ENCODE measurements around the gene CEND1. TPM values are rescaled to one million over a fixed set of nuclear protein-coding genes. Genes with fewer than 3 reads are reported as not detected.

The CEND1 gene
- polyA plus RNA-seq, 5 donors: 0.18 to 0.24 (median 0.22) TPM; not detected in 2

GRCh38 chr11:778976-779954, 10.6 kb downstream of the CEND1 start:
- no peak for DNase-seq

- peak; percentile 88 for DNase-seq
These were observed 12.3 kb downstream of the CEND1 start, which contains the start of gene GATD1 for GRCh38 chr11:777288-778255. GATD1 (minus strand) TSS chr11:777487; CDS start chr11:777462, 25 bp downstream.

DNA sequence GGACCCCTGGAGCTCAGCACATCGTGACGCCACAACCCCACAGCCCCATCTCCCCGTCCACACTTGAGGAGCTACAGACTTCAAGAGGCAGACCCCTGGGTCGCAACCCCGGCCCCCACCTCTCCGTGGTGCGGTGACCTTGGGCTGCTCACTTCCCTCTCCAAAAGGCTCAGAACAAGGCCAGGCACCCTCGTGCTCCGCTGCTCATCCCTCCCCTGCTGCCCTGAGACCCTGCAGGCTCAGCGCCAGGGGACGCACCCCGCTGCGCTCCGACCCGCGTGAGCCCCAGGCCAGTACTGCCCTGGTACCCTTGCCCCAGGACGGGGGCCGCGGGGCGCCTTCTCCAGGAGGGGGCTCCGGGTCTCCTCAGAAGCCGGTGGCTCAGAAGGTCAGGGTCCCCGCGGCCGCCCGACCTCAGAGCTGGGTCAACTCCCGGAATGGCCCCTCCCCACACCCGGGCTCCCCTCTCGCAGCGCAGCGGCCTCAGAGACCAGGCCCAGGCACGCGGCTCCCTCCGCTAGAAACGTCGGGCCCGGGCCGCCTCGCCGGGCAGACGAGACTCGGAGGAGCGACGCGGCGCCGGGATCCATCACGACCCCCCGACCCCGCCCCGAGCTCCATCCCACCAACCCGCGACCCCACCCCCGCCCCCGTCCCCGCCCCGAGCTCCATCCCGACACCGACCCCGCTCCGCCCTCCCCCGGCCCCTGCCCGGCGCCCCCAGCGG, 13.2 kb downstream of the CEND1 start:
- DNase-seq: no peak

- DNase-seq: no peak
These were observed 13.7 kb downstream of the CEND1 start for GRCh38 chr11:776263-776560.

GRCh38 chr11:774873-775592, 14.9 kb downstream of the CEND1 start:
- DNase-seq: no peak

DNA sequence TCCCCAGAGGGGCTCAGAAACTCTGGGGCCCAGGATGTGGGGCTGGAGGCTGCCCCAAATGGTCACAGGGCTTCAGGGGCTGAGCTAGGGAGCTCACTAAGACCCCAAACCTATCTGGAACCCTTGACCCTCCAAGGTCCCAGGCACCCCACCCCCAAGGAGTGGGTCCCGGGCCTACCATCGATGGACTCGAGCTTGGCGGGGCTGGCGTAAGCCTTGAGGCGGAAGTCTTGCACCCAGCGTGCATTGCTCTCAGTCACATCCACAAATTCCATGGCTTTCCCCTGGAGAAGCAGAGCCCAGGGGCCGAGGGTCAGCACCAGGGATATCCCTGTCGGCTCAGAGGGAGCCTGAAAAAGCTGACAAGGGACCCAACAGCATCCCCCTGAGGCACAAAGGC, 16.1 kb downstream of the CEND1 start:
- no peak for DNase-seq

DNA sequence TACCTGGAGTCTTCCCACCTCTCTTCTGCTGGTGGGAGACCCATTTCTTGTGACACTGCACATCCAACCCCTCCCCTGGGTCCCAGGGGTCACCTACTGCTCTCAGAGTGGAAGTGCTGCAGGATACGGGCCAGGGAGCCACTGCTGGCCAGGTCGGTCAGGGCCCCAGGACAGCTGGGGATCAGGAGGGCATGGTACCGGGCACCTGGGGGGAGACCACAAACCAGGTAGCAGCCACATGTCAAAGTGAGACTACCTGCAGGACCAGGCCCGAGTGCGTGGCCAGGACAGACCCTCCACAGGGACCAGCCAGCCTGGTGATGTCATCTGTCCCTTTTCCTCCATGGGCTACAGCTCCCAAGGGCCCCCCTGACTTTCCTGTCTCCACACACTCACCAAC, 16.5 kb downstream of the CEND1 start:
- DNase-seq: no peak

DNA sequence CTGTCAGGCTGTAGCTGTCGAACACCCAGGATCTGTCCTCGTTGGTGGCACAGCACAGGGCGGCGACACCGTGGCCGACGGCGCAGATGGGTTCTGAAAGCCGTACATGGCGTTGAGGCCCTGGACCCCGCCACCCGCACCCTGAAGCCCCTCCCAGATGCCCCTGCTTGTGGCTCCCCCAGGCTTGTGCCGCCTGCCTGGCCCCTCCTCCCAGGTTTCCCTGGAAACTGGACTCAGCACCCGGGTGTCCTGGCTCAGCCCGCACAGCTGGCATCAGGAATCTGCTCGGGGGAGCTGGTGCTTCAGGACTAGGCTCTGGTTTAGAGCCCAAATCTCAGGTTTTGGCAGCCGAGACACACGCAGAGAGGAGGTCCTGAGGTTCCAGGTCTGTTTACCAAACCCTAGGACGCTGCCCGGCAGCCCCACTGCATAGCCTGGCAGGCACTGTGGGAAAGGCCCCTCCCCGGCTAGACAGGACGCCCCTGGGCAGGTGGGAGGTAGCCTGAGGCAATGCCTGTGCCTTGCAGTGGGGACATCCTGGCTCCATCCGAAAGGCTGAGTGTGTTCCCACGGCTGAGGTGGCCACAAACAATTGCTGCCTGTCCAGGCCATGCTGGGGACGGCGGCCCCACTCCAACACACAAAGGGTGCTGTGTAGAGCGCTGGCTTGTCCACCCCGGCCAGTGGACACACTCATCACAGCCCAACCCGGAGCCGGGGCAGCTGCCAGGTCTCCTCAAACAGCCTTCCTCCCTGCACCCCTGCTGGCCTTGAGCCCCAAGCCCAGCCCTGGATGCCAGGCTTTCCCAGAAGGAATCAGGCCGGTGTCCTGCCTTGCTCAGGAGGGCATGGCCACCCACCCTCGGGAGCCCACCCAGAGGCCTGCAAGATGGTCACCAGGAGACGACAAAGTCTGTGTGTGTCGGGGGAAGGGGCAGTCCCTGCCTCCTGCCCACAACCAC, 17.2 kb downstream of the CEND1 start:
- no peak for DNase-seq

- DNase-seq: no peak
These were observed 18.2 kb downstream of the CEND1 start for GRCh38 chr11:771617-772204.

- no peak for DNase-seq
These were observed 19.0 kb downstream of the CEND1 start for GRCh38 chr11:770642-771616.

GRCh38 chr11:769887-770641, 19.8 kb downstream of the CEND1 start:
- no peak for DNase-seq

- DNase-seq: no peak
These were observed 22.7 kb downstream of the CEND1 start for GRCh38 chr11:767238-767637.

DNA sequence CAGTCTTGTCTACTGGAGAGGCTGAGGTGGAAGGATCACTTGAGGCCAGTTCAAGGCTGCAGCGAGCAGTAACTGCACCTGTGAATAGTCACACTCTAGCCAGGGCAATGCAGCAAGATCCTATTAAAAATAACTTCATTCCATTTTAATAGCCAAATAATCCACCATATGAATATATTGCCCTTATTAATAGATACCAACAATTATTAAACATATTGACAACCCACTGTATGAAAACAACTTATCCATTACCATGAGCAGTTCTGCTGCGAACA, 23.0 kb downstream of the CEND1 start:
- no peak for DNase-seq

GRCh38 chr11:766106-766935, 23.6 kb downstream of the CEND1 start:
- no peak for DNase-seq

DNA sequence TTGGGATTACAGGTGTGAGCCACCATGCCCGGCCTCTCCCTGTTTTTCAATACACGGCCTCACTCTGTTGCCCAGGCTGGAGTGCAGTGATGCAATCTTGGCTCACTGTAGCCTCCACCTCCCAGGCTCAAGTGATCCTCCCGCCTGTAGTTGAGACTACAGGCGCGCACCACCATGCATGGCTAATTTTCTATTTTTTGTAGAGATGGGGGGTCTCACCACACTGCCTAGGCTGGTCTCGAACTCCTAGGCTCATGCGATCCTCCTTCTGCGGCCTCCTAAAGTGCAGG, 24.1 kb downstream of the CEND1 start:
- DNase-seq: no peak

DNA sequence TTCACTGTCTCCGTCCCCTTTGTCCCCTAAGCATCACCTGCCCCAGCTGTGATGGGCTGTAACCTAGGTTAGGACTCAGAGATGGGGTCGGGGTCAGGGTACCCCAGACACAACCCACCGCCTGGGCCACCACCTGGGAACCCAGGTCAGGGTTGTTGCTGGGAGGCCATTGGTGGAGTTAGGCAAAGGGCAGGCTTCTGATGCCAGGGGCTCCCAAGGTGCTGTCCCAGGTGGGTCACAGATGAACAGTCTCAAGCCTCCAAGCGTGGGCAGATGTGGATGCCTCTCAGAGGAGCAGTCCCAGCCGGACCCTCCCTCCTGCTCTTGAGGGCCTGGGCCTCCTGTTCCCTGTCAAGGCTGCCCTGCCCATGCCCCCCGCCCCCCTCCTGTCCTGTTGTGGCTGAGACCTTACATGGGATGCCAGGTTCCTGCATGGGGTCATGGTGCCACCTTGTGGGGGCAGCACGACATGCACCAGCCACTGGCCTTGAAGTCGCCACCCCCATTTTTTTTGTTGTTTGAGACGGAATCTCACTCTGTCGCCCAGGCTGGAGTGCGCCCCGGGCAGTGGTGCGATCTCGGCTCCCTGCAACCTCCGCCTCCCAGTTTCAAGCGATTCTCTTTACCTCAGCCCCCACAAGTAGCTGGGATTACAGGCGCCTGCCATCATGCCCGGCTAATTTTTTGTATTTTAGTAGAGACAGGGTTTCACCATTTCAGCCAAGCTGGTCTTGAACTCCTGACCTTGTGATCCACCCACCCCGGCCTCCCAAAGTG, 24.7 kb downstream of the CEND1 start:
- no peak for DNase-seq
